Neural crest cell (in vitro differentiated cells): ENCODE measurements around the gene UTP11. TPM values are rescaled to one million over a fixed set of nuclear protein-coding genes. Genes with fewer than 3 reads are reported as not detected.

Source experiments
- DNase-seq: peaks from one replicate; pipeline ENCODE4 v3.0.0; 2021; ENCODE audit warnings: low read depth, mixed read lengths, low spot score
- H3K27ac Mint-ChIP-seq: one replicate; pipeline ENCODE4 v1.8.0; 2021; ENCODE audit warnings: mild to moderate bottlenecking, mixed read lengths; ENCODE audit not compliant: unreplicated experiment
- H3K27me3 Mint-ChIP-seq: 2 replicates; pipeline ENCODE4 v1.8.0; 2021; ENCODE audit warnings: low read depth, mild to moderate bottlenecking, mixed read lengths
- H3K36me3 Mint-ChIP-seq: 2 replicates; pipeline ENCODE4 v1.8.0; 2021; ENCODE audit warnings: low read depth, mild to moderate bottlenecking, mixed read lengths
- H3K4me1 Mint-ChIP-seq: 2 replicates; pipeline ENCODE4 v1.8.0; 2021; ENCODE audit warnings: mixed read lengths
- H3K4me3 Mint-ChIP-seq: one replicate; pipeline ENCODE4 v1.8.0; 2021; ENCODE audit warnings: mild to moderate bottlenecking, mixed read lengths
- H3K9me3 Mint-ChIP-seq: 2 replicates; pipeline ENCODE4 v1.8.0; 2021; ENCODE audit warnings: mixed read lengths
- total RNA-seq: library from RNA; stranded (reverse); gene quantifications from 2 replicates; pipeline ENCODE4 v1.2.1, GENCODE V29; 2021
- TF ChIP-seq, protein P1 (sequence below): fragments of 200-600 bp; sonication (generic); conservative IDR thresholded peaks from 2 replicates; pipeline ENCODE4 v1.5.0; 2021; ENCODE audit warnings: antibody characterized with exemption, mild to moderate bottlenecking

Gene UTP11
- total RNA-seq, 1 donor from 2014 or later, result 41.2 TPM

DNA sequence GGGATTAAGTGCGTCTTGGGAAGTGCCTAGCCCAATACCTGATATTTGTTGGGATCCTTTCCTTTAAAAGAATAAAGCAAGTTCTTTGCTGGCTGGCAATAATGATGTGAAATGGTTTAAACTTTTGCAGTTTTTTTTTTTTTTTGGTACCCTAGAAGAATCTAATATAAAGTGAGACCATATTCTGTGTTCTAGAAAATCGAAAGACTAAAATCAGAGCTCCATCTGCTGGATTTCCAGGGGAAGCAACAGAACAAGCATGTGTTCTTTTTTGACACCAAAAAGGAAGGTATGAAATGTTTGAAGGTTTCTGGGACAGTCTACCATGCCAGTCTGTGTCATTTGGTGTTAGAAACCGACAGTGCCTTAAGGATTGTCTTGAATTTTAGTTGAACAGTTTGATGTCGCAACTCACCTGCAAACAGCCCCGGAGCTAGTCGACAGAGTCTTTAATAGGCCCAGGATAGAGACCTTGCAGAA lies 6.4 kb downstream of the UTP11 start:
- no peaks in the 10 kb centered on the region for H3K27me3 Mint-ChIP-seq
- H3K4me1 Mint-ChIP-seq, result peaks cover 8% of the 10 kb centered on the region
- H3K9me3 Mint-ChIP-seq, result no peaks in the 10 kb centered on the region
- peak overlapping the region; percentile 24 for H3K4me3 Mint-ChIP-seq
- no peak overlapping the region for H3K27ac Mint-ChIP-seq
- no peak for DNase-seq
- TF ChIP-seq, protein P1, sequence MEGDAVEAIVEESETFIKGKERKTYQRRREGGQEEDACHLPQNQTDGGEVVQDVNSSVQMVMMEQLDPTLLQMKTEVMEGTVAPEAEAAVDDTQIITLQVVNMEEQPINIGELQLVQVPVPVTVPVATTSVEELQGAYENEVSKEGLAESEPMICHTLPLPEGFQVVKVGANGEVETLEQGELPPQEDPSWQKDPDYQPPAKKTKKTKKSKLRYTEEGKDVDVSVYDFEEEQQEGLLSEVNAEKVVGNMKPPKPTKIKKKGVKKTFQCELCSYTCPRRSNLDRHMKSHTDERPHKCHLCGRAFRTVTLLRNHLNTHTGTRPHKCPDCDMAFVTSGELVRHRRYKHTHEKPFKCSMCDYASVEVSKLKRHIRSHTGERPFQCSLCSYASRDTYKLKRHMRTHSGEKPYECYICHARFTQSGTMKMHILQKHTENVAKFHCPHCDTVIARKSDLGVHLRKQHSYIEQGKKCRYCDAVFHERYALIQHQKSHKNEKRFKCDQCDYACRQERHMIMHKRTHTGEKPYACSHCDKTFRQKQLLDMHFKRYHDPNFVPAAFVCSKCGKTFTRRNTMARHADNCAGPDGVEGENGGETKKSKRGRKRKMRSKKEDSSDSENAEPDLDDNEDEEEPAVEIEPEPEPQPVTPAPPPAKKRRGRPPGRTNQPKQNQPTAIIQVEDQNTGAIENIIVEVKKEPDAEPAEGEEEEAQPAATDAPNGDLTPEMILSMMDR, result peak; percentile 67
- H3K36me3 Mint-ChIP-seq, result no peaks in the 10 kb centered on the region

GRCh38 chr1:38020396-38020795 lies 7.9 kb downstream of the UTP11 start:
- DNase-seq, result no peak
- H3K36me3 Mint-ChIP-seq, result no peaks in the 10 kb centered on the region
- H3K9me3 Mint-ChIP-seq, result no peaks in the 10 kb centered on the region
- no peak overlapping the region for H3K4me3 Mint-ChIP-seq
- no peak overlapping the region for H3K27ac Mint-ChIP-seq
- peaks cover 1% of the 10 kb centered on the region for H3K4me1 Mint-ChIP-seq
- TF ChIP-seq, protein P1, result no peak
- H3K27me3 Mint-ChIP-seq, result no peaks in the 10 kb centered on the region

DNA sequence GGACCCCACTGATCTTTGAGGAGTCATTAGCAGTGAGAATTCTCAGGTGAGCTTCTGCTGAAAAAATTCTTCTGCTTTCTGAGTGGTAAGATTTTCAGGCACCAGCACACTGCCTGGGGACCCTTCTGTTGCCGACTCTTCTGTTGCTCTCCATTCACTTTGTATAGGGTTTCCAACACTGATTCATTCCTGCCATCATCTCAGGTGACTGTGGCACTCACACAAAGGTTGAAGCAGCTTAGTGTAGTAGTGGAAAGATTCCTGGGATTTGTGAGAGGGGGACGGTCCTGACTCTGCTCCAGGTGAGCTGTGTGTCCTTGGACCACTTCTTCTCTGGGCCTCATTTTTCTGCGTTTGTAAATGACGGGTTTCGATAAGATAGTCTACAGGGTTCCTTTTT lies 9.4 kb downstream of the UTP11 start:
- Mint-ChIP-seq H3K27ac (no peak overlapping the region), H3K4me3 (no peak overlapping the region), H3K9me3 (no peaks in the 10 kb centered on the region), H3K36me3 (no peaks in the 10 kb centered on the region), H3K4me1 (peaks cover 4% of the 10 kb centered on the region), H3K27me3 (no peaks in the 10 kb centered on the region)
- no peak for DNase-seq
- TF ChIP-seq, protein P1, result no peak

GRCh38 chr1:38022810-38023209 lies 10.3 kb downstream of the UTP11 start:
- no peaks in the 10 kb centered on the region for H3K36me3 Mint-ChIP-seq
- no peaks in the 10 kb centered on the region for H3K9me3 Mint-ChIP-seq
- no peak overlapping the region for H3K27ac Mint-ChIP-seq
- TF ChIP-seq, protein P1, result no peak
- DNase-seq, result no peak
- peaks cover 4% of the 10 kb centered on the region for H3K4me1 Mint-ChIP-seq
- H3K4me3 Mint-ChIP-seq, result no peak overlapping the region
- no peaks in the 10 kb centered on the region for H3K27me3 Mint-ChIP-seq

GRCh38 chr1:38025233-38025632 lies 12.7 kb downstream of the UTP11 start:
- H3K9me3 Mint-ChIP-seq, result no peaks in the 10 kb centered on the region
- DNase-seq, result no peak
- TF ChIP-seq, protein P1, result no peak
- no peak overlapping the region for H3K27ac Mint-ChIP-seq
- H3K4me1 Mint-ChIP-seq, result peaks cover 22% of the 10 kb centered on the region
- no peaks in the 10 kb centered on the region for H3K36me3 Mint-ChIP-seq
- peaks cover 3% of the 10 kb centered on the region for H3K27me3 Mint-ChIP-seq
- no peak overlapping the region for H3K4me3 Mint-ChIP-seq

DNA sequence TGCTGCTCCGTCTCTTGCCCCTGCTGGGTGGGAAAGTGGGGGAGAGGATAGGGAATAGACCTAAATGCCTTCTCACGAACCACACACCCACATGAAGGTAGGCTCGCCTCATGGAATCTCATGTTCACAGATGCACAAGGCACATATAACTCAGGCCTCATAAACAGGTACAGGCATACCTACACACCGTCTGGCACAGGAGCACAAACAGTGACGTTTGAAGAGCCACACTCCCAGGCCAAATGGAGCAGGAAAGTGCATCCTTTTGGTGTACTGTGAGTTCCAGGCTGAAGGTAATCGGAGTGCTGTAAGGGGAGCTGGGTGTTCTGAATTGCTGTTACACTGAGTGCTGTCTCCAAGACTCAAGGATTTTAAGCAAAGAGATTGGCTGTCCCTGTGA lies 13.1 kb downstream of the UTP11 start:
- Mint-ChIP-seq H3K4me1 (peaks cover 26% of the 10 kb centered on the region), H3K4me3 (no peak overlapping the region), H3K27ac (no peak overlapping the region), H3K36me3 (no peaks in the 10 kb centered on the region), H3K9me3 (no peaks in the 10 kb centered on the region), H3K27me3 (peaks cover 3% of the 10 kb centered on the region)
- DNase-seq, result no peak
- TF ChIP-seq, protein P1, result no peak
